ENCODE results near the gene EBLN2. TPM values are rescaled to one million over a fixed set of nuclear protein-coding genes. Genes with fewer than 3 reads are reported as not detected.

EBLN2 gene
- polyA plus RNA-seq, 1 of the 3 experiments (the other 2 are of a cell fraction): 1.4 TPM

- Histone ChIP-seq H3K4me3 (ENCODE audit: low read depth in 2 of 2, low read length in 1 of 2) (0 out of 4 replicates have a peak overlapping the region, but pooled peaks of 1 of the 2 experiments have one; percentile 11), H3K4me1 (ENCODE audit: control insufficient read depth in 1 of 2, insufficient read depth in 2 of 2, low read depth in 1 of 2, low read length in 1 of 2) (peaks cover 2 to 10% of the 10 kb centered on the region in 2 experiments; a peak in 3 of 4 replicates), H3K36me3 (replicated peaks in 1 of 2; ENCODE audit: control insufficient read depth in 1 of 2, insufficient read depth in 2 of 2, low read length in 1 of 2) (no peaks in the 10 kb centered on the region), H3K27me3 (ENCODE audit: insufficient read depth) (no peaks in the 10 kb centered on the region), H3K79me2 (ENCODE audit: insufficient read depth) (peaks cover 94% of the 10 kb centered on the region), H3K9me3 (no peaks in the 10 kb centered on the region), H3K27ac (ENCODE audit: low read depth in 2 of 2, low read length in 1 of 2) (peak overlapping the region; percentile 36 to 81; a peak in 3 of 4 replicates), H3K4me2 (peak overlapping the region; percentile 61), H2AFZ (ENCODE audit: low read depth) (no peak overlapping the region), H3F3A (replicated peaks; ENCODE audit: insufficient read depth) (peaks cover 45% of the 10 kb centered on the region), H3K9me2 (no peaks in the 10 kb centered on the region), H4K20me1 (ENCODE audit: insufficient read depth) (peaks cover 99% of the 10 kb centered on the region), H3K9ac (peak overlapping the region; percentile 35; the same call in 1 of the 2 replicates)
- ChIA-PET POLR2A (no interaction called here), CTCF (interaction anchor here (1.2 to 3.9 kb wide), 2 partner anchors 9 to 20 kb away, joined by 5 to 18 read pairs; no protein-coding TSS in a partner anchor)
- 20% methylated on average over 3 of the region's 3 CpGs for WGBS (ENCODE audit: low lambda C conversion rate)
- DNase-seq: no peak
- TF ChIP-seq EP300 (IDR thresholded peaks at IDR 0.05; ENCODE audit: borderline replicate concordance in 1 of 2, low read depth in 1 of 2, low read length in 1 of 2) (no peak), MXI1 (IDR thresholded peaks at IDR 0.05; ENCODE audit: low read depth, low read length) (no peak), TEAD4 (IDR thresholded peaks at IDR 0.05; ENCODE audit: borderline replicate concordance, insufficient read depth) (no peak), FOSL2 (IDR thresholded peaks at IDR 0.05; ENCODE audit: borderline replicate concordance, low read depth) (peak; percentile 31; the same call in 1 of the 2 replicates), TCF12 (IDR thresholded peaks at IDR 0.05) (peak; percentile 19; the same call in 1 of the 2 replicates), SIN3A (IDR thresholded peaks at IDR 0.05; ENCODE audit: borderline replicate concordance, low read depth, low read length) (no peak)
These were observed 24.5 kb upstream of the EBLN2 start for GRCh38 chr3:73036694-73037591.

- Histone ChIP-seq H2AFZ (ENCODE audit: low read depth) (no peak overlapping the region), H3K79me2 (ENCODE audit: insufficient read depth) (peaks cover 94% of the 10 kb centered on the region), H3K9me3 (no peaks in the 10 kb centered on the region), H3K4me1 (ENCODE audit: control insufficient read depth in 1 of 2, insufficient read depth in 2 of 2, low read depth in 1 of 2, low read length in 1 of 2) (peaks cover 2 to 15% of the 10 kb centered on the region in 2 experiments; a peak in 3 of 4 replicates), H3K9ac (no peak overlapping the region), H4K20me1 (ENCODE audit: insufficient read depth) (peaks cover 100% of the 10 kb centered on the region), H3K27me3 (ENCODE audit: insufficient read depth) (no peaks in the 10 kb centered on the region), H3K4me2 (no peak overlapping the region), H3K4me3 (ENCODE audit: low read depth in 2 of 2, low read length in 1 of 2) (no peak overlapping the region), H3F3A (replicated peaks; ENCODE audit: insufficient read depth) (peaks cover 24% of the 10 kb centered on the region), H3K9me2 (no peaks in the 10 kb centered on the region), H3K36me3 (replicated peaks in 1 of 2; ENCODE audit: control insufficient read depth in 1 of 2, insufficient read depth in 2 of 2, low read length in 1 of 2) (peaks cover 0 to 6% of the 10 kb centered on the region in 2 experiments), H3K27ac (ENCODE audit: low read depth in 2 of 2, low read length in 1 of 2) (peak overlapping the region in 1 of 2 experiments; percentile 9; a peak in 1 of 4 replicates)
- TF ChIP-seq GABPA (IDR thresholded peaks at IDR 0.05; ENCODE audit: low read depth) (no peak), NRF1 (IDR thresholded peaks at IDR 0.05; ENCODE audit: low read depth, low read length) (no peak), SIN3A (IDR thresholded peaks at IDR 0.05; ENCODE audit: borderline replicate concordance, low read depth, low read length) (no peak), MXI1 (IDR thresholded peaks at IDR 0.05; ENCODE audit: low read depth, low read length) (no peak), POLR2AphosphoS5 (IDR thresholded peaks at IDR 0.05; ENCODE audit: low read depth, low read length) (no peak)
- ChIA-PET CTCF (interaction anchor here (1.0 to 1.1 kb wide), 2 partner anchors 15 to 21 kb away, joined by 3 read pairs; no protein-coding TSS in a partner anchor), POLR2A (no interaction called here)
- 87% methylated on average over 3 of the region's 3 CpGs for WGBS (ENCODE audit: low lambda C conversion rate)
- no peak for DNase-seq
These were observed 19.9 kb upstream of the EBLN2 start for GRCh38 chr3:73041537-73041936.

- no peaks in the 10 kb centered on the region for H3K27me3 ChIP-seq (ENCODE audit: insufficient read depth)
- H3K9ac ChIP-seq: no peak overlapping the region
- H3K4me3 ChIP-seq (ENCODE audit: low read depth in 2 of 2, low read length in 1 of 2): no peak overlapping the region
- no peak overlapping the region for H3K27ac ChIP-seq (ENCODE audit: low read depth in 2 of 2, low read length in 1 of 2)
- peaks cover 2 to 6% of the 10 kb centered on the region in 2 experiments; a peak in 3 of 4 replicates for H3K4me1 ChIP-seq (ENCODE audit: control insufficient read depth in 1 of 2, insufficient read depth in 2 of 2, low read depth in 1 of 2, low read length in 1 of 2)
- no peak overlapping the region for H2AFZ ChIP-seq (ENCODE audit: low read depth)
- ChIA-PET CTCF (interaction anchor here (1.2 to 2.2 kb wide), 3 partner anchors 13 to 478 kb away, joined by 3 to 10 read pairs (median 4); partner anchors contain the start of gene PPP4R2), POLR2A (no interaction called here)
- H3K9me3 ChIP-seq: no peaks in the 10 kb centered on the region
- no peaks in the 10 kb centered on the region for H3K9me2 ChIP-seq
- no peak for DNase-seq
- no peak overlapping the region for H3K4me2 ChIP-seq
- peaks cover 7% of the 10 kb centered on the region for H3F3A ChIP-seq (replicated peaks; ENCODE audit: insufficient read depth)
- H3K79me2 ChIP-seq (ENCODE audit: insufficient read depth): peaks cover 100% of the 10 kb centered on the region
- TF ChIP-seq GABPA (IDR thresholded peaks at IDR 0.05; ENCODE audit: low read depth) (no peak), MAX (IDR thresholded peaks at IDR 0.05; ENCODE audit: low read depth) (no peak), RXRA (IDR thresholded peaks at IDR 0.05; ENCODE audit: borderline replicate concordance, low read depth) (no peak), FOXM1 (IDR thresholded peaks at IDR 0.05; ENCODE audit: low read depth) (no peak), CTCF (IDR thresholded peaks at IDR 0.05) (no peak)
- peaks cover 97% of the 10 kb centered on the region for H4K20me1 ChIP-seq (ENCODE audit: insufficient read depth)
- WGBS (ENCODE audit: low lambda C conversion rate): 100% methylated on average over 1 of the region's 1 CpG
- H3K36me3 ChIP-seq (replicated peaks in 1 of 2; ENCODE audit: control insufficient read depth in 1 of 2, insufficient read depth in 2 of 2, low read length in 1 of 2): peaks cover 0 to 12% of the 10 kb centered on the region in 2 experiments
These were observed 18.0 kb upstream of the EBLN2 start for GRCh38 chr3:73043414-73043813.
